Body of pancreas (tissue), 4 donors: Measurements from ENCODE around the gene IPPK.

ENCODE experiments used
- CTCF ChIP-seq, 7 experiments: fragments of 450-650 bp in 4 of 7; fragments of 200-600 bp in 3 of 7; sonication (generic) in 3 of 7; IDR thresholded peaks; one replicate each; pipeline ENCODE4 v1.5.1; 2016 to 2019; ENCODE audit warnings: antibody characterized with exemption in 7 of 7
- POLR2A ChIP-seq, 3 donors: fragments of 450-650 bp; IDR thresholded peaks; one replicate each; pipeline ENCODE4 v1.6.1; 2016; ENCODE audit warnings: antibody characterized with exemption in 3 of 3, mild to moderate bottlenecking in 2 of 3

- TF ChIP-seq CTCF (IDR thresholded peaks at IDR 0.05) (no peak), POLR2A (IDR thresholded peaks at IDR 0.05) (no peak)
Observed at GRCh38 chr9:92619601-92620300, 50.2 kb downstream of the IPPK start.
